HS-5 (cell line): ENCODE data around the gene UBE2D2.
"Not testable (repeated sequence)": the region's sequence is repeated elsewhere in the genome, so short reads cannot be mapped to it uniquely, and the experiment has no call there.

Experiments used
- DNase-seq: peaks from one replicate; pipeline ENCODE4 v3.0.0-alpha.2; 2012; ENCODE audit warnings: low read depth

UBE2D2 gene

GRCh38 chr5:139584137-139584536 lies 23.0 kb downstream of the UBE2D2 start:
- DNase-seq, result no peak

GRCh38 chr5:139588116-139588515 lies 27.0 kb downstream of the UBE2D2 start:
- not testable (repeated sequence) for DNase-seq

- no peak for DNase-seq
Observed at GRCh38 chr5:139588962-139589361, 27.8 kb downstream of the UBE2D2 start.

GRCh38 chr5:139592289-139592688 lies 31.1 kb downstream of the UBE2D2 start:
- no peak for DNase-seq

GRCh38 chr5:139593076-139593475 lies 31.9 kb downstream of the UBE2D2 start:
- DNase-seq, result not testable (repeated sequence)

GRCh38 chr5:139593716-139594319 lies 32.7 kb downstream of the UBE2D2 start:
- peak; percentile 49 for DNase-seq

- DNase-seq, result no peak
Observed at GRCh38 chr5:139597134-139597533, 36.0 kb downstream of the UBE2D2 start.

GRCh38 chr5:139598601-139598965 lies 37.4 kb downstream of the UBE2D2 start:
- DNase-seq, result not testable (repeated sequence)

GRCh38 chr5:139600336-139600949 lies 39.3 kb downstream of the UBE2D2 start:
- DNase-seq, result no peak

GRCh38 chr5:139601429-139601828 lies 40.3 kb downstream of the UBE2D2 start:
- DNase-seq, result no peak

- DNase-seq, result not testable (repeated sequence)
Observed at GRCh38 chr5:139601948-139602347, 40.8 kb downstream of the UBE2D2 start.

- DNase-seq, result no peak
Observed at GRCh38 chr5:139605887-139606286, 44.7 kb downstream of the UBE2D2 start.

- no peak for DNase-seq
Observed at GRCh38 chr5:139611703-139612584, 50.8 kb downstream of the UBE2D2 start.

GRCh38 chr5:139619861-139620260 lies 58.7 kb downstream of the UBE2D2 start:
- DNase-seq, result no peak

GRCh38 chr5:139625398-139625797 lies 64.3 kb downstream of the UBE2D2 start:
- DNase-seq, result not testable (repeated sequence)

- no peak for DNase-seq
Observed at GRCh38 chr5:139630855-139631254, 69.7 kb downstream of the UBE2D2 start.

- DNase-seq, result no peak
Observed at GRCh38 chr5:139631520-139632165, 70.5 kb downstream of the UBE2D2 start.

GRCh38 chr5:139633295-139634027 lies 72.3 kb downstream of the UBE2D2 start:
- DNase-seq, result peak; percentile 32

GRCh38 chr5:139634028-139634325 lies 72.8 kb downstream of the UBE2D2 start:
- DNase-seq, result no peak

GRCh38 chr5:139634541-139634940 lies 73.4 kb downstream of the UBE2D2 start:
- DNase-seq, result no peak

- no peak for DNase-seq
Observed at GRCh38 chr5:139635191-139635590, 74.1 kb downstream of the UBE2D2 start.

GRCh38 chr5:139635606-139636206 lies 74.6 kb downstream of the UBE2D2 start:
- peak; percentile 56 for DNase-seq
